ENCODE data around the gene CCNJL.

CCNJL gene

DNA sequence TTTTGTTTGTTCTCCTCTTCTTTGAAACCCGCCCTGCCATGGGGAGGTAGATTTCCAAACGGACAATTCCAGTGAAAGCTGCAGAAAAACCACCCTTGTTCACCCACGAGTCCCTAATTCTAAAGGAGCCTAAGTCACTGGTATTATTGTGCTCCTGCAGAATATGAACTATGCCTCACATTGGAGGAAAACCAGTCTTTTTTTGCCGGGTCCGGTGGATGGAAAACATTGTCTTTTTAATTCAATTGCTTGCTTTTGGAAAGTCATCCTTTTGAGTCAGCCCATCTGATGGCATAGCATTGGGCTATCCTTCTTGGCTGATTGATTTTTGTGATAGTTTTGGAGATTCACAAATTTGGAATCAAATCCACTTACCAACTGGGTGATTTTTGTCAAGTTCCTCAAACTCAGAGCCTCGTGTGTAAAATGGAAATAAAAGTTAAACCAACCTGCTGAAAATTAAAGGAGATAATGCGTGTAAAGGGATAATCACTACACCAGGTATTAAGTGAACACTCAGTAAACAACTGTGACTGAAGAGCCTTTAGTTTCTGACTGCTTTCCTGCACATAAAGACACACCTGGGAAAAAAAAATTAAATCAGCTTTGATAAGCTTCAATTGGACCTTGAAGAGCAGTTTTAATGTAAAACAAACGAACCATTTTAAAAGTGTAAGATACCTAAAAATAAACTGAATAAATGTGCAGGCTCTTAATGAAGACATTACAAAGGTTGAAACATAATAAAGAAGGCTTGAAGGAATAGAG is 780 bp upstream of the CCNJL start:
- H3K4me3 ChIP-seq (ENCODE audit: low read depth, low read length), result peak overlapping the region; percentile 77
- in situ Hi-C loops (cut with HindIII; ENCODE audit: low pct_ligation_motif_present, low sequenced_read_pairs), result no loop called here

DNA sequence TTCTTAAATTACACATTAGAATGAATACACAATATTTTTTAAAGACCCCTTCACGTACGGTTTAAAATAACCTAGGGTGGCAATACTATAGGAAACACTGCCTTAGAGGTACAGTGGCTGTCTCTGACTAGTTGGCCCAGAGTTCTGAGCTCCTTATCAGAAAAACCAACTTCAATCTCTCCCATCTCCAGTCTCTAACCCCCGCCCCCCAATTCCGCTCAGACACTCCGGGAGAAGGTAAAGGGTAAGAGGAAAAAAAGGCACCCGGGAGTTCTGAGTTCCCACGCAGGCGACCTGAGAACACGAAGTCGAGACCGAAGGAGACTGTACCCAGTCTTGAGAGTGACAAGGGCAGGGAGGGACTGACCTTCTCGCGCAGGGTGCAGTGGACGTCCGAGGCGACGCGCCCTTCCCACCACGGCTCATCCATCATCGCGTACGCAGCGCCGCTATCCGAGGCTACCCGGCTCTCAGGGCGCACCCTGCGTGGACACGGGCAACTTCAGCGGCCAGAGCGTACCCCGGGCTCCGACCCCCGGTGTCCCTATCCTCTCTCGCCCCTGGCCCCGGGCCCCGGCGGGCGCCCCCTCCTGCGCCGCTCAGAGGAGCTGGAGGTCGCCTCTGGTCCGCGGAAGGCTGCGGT is 752 bp downstream of the CCNJL start:
- Histone ChIP-seq H3K36me3 (replicated peaks) (peaks cover 6% of the 10 kb centered on the region), H3K4me3 (ENCODE audit: low read depth, low read length) (peak overlapping the region; percentile 77), H3K27ac (peak overlapping the region; percentile 73), H3K27me3 (replicated peaks) (no peaks in the 10 kb centered on the region)
- TF ChIP-seq, protein P1, sequence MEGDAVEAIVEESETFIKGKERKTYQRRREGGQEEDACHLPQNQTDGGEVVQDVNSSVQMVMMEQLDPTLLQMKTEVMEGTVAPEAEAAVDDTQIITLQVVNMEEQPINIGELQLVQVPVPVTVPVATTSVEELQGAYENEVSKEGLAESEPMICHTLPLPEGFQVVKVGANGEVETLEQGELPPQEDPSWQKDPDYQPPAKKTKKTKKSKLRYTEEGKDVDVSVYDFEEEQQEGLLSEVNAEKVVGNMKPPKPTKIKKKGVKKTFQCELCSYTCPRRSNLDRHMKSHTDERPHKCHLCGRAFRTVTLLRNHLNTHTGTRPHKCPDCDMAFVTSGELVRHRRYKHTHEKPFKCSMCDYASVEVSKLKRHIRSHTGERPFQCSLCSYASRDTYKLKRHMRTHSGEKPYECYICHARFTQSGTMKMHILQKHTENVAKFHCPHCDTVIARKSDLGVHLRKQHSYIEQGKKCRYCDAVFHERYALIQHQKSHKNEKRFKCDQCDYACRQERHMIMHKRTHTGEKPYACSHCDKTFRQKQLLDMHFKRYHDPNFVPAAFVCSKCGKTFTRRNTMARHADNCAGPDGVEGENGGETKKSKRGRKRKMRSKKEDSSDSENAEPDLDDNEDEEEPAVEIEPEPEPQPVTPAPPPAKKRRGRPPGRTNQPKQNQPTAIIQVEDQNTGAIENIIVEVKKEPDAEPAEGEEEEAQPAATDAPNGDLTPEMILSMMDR (IDR thresholded peaks at IDR 0.05; ENCODE audit: low read depth, low read length, missing control alignments), result no peak
- in situ Hi-C loops (cut with HindIII; ENCODE audit: low pct_ligation_motif_present, low sequenced_read_pairs), result no loop called here
- no peak for DNase-seq

More for the DNA sequence above, 780 bp upstream of the CCNJL start:
- Histone ChIP-seq H3K36me3 (replicated peaks) (peaks cover 6% of the 10 kb centered on the region), H3K27ac (no peak overlapping the region), H3K27me3 (replicated peaks) (no peaks in the 10 kb centered on the region)
- DNase-seq, result no peak
- TF ChIP-seq, protein P1 (IDR thresholded peaks at IDR 0.05; ENCODE audit: low read depth, low read length, missing control alignments), result no peak

DNA sequence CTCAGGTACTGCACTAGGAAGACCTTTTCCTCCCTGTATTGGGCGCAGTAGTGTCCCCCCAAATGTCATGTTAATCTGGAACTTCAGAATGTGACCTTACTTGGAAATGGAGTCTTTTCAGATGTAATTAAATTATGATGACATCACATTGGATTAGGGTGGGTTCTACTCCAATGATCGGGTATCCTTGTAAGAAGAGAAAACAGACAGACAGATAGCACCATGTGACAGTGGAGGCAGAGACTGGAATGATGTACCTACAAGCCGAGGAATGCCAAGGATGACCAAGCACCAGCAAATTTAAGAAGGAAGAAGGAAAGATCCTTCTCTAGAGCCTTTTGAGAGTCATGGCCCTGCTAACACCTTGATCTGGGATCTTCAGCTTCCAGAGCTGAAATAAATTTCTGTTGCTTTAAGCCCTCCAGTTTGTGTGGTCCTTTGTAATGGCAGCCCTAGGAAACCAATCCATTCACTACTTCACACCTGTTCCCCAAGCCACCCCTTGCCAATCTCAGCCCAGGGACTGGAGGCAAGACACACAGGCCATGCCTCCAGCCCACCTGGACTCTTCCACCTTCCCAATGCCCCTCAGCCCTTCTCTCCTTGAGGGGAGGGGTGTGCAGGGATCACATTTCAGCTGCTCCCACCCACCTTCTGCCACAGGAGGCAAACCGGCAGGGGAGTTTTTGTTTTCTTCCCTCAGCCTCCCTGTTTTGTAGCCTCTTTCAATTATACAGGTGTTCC is 1.6 kb downstream of the CCNJL start:
- TF ChIP-seq, protein P1 (IDR thresholded peaks at IDR 0.05; ENCODE audit: low read depth, low read length, missing control alignments), result no peak
- Histone ChIP-seq H3K27me3 (replicated peaks) (no peaks in the 10 kb centered on the region), H3K4me3 (ENCODE audit: low read depth, low read length) (no peak overlapping the region), H3K36me3 (replicated peaks) (peaks cover 6% of the 10 kb centered on the region), H3K27ac (no peak overlapping the region)
- in situ Hi-C loops (cut with HindIII; ENCODE audit: low pct_ligation_motif_present, low sequenced_read_pairs), result no loop called here
- no peak for DNase-seq

DNA sequence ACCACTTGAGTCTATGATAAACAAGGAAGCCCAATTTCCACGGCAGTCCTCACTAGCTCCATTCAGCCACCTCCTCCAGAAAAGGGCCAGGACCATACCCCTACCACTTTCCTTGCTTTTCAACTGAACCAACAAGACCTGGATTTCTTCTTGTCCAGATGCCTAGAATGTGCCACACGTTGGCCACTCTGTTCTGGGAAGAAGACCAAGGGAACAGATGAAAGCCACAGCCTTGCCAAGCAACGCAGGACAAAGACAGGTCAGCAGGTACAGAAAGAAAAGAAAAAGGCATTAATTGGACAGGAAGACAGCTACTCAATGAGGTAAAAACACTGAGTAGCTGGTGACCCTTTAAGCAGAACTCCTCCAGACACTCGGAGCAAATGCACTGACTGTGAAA is 2.2 kb downstream of the CCNJL start:
- no peaks in the 10 kb centered on the region for H3K27me3 ChIP-seq (replicated peaks)
- TF ChIP-seq, protein P1 (IDR thresholded peaks at IDR 0.05; ENCODE audit: low read depth, low read length, missing control alignments), result no peak
- H3K27ac ChIP-seq, result no peak overlapping the region
- H3K4me3 ChIP-seq (ENCODE audit: low read depth, low read length), result no peak overlapping the region
- in situ Hi-C loops (cut with HindIII; ENCODE audit: low pct_ligation_motif_present, low sequenced_read_pairs), result no loop called here
- H3K36me3 ChIP-seq (replicated peaks), result peaks cover 6% of the 10 kb centered on the region
- DNase-seq, result no peak

DNA sequence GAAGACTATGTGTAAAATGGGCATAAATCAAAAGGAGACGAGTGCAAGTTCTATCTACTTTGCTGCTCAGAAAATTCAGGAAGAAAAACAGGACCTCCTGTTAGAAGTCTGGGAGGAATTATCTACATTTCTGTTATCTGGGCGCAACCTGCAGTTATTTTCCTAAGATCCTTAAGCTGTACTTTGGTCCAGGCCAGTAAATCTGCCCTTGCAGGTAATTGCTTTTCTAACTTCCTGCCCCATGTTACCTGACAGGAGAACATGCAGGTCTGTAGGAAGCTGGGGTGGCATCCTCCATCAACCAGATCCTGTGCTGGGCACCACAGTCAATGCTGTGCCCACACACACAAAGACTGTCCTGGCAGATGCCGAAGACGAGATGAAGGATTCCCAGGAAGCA is 5.7 kb downstream of the CCNJL start:
- TF ChIP-seq, protein P1 (IDR thresholded peaks at IDR 0.05; ENCODE audit: low read depth, low read length, missing control alignments), result no peak

More for the DNA sequence above, 5.7 kb downstream of the CCNJL start:
- Histone ChIP-seq H3K27me3 (replicated peaks) (no peaks in the 10 kb centered on the region), H3K36me3 (replicated peaks) (peaks cover 11% of the 10 kb centered on the region), H3K27ac (no peak overlapping the region), H3K4me3 (ENCODE audit: low read depth, low read length) (no peak overlapping the region)
- no peak for DNase-seq
- in situ Hi-C loops (cut with HindIII; ENCODE audit: low pct_ligation_motif_present, low sequenced_read_pairs), result no loop called here

All from brain microvascular endothelial cell (primary cell).